OCI-LY3 (cell line): Measurements from ENCODE around the gene TYW1B.
"Not testable (repeated sequence)": the region's sequence is repeated elsewhere in the genome, so short reads cannot be mapped to it uniquely, and the experiment has no call there.

Experiments
- EZH2phosphoT487 ChIP-seq: fragments of 200-600 bp; shearing (Covaris generic); IDR thresholded peaks from 2 replicates; pipeline ENCODE4 v1.6.1; 2018; ENCODE audit warnings: antibody characterized with exemption, mixed run types, low read depth
- TF ChIP-seq, protein P1 (sequence below): fragments of 200-600, 300-600 bp; sonication (generic); IDR thresholded peaks from 2 replicates; pipeline ENCODE4 v1.5.1; 2014; ENCODE audit warnings: antibody characterized with exemption, low read length, low read depth

GRCh38 chr7:72844146-72844545 lies 16.1 kb upstream of the TYW1B start:
- TF ChIP-seq, protein P1, sequence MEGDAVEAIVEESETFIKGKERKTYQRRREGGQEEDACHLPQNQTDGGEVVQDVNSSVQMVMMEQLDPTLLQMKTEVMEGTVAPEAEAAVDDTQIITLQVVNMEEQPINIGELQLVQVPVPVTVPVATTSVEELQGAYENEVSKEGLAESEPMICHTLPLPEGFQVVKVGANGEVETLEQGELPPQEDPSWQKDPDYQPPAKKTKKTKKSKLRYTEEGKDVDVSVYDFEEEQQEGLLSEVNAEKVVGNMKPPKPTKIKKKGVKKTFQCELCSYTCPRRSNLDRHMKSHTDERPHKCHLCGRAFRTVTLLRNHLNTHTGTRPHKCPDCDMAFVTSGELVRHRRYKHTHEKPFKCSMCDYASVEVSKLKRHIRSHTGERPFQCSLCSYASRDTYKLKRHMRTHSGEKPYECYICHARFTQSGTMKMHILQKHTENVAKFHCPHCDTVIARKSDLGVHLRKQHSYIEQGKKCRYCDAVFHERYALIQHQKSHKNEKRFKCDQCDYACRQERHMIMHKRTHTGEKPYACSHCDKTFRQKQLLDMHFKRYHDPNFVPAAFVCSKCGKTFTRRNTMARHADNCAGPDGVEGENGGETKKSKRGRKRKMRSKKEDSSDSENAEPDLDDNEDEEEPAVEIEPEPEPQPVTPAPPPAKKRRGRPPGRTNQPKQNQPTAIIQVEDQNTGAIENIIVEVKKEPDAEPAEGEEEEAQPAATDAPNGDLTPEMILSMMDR = not testable (repeated sequence)
- not testable (repeated sequence) for TF ChIP-seq EZH2phosphoT487
